ENCODE results near the gene NOTCH1.

GRCh38 chr9:136586391-136586953 lies 40.6 kb upstream of the NOTCH1 start:
- no peak for TF ChIP-seq CTCF (conservative IDR thresholded peaks at IDR 0.05; ENCODE audit: low read length)
- no peak for TF ChIP-seq EZH2phosphoT487 (IDR thresholded peaks at IDR 0.05; ENCODE audit: borderline replicate concordance, low read depth, low read length)
